GM19351 (cell line): ENCODE data around the gene BHLHE40.

Experiments
- ATAC-seq: cut with Tn5 transposase; IDR thresholded peaks from one replicate; pipeline ENCODE4 v1.9.1; 2021; ENCODE audit warnings: mild to moderate bottlenecking, moderate library complexity; ENCODE audit not compliant: unreplicated experiment

Gene BHLHE40

GRCh38 chr3:4997946-4998345 lies 18.7 kb downstream of the BHLHE40 start:
- no peak for ATAC-seq

- ATAC-seq, result no peak
Measured at GRCh38 chr3:4999531-5000184, 20.4 kb downstream of the BHLHE40 start.

GRCh38 chr3:5001135-5001534 lies 21.9 kb downstream of the BHLHE40 start:
- ATAC-seq, result no peak

DNA sequence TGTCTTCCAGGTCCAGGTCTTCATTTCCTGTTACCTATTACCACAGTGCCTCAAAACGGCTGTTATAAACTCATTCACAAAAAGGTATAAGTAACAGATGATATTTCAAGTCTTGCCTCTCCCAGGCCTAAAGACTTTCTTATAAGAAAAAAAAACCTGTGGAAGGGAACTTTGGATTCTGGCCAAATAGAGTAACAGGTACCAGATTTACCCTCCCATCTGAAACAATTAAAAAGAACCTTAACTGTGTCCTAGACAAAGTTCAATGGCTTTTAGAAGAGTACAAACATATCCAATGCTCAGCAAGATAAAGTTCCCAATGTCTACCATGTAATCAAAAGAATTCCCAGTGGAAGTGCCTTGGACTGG lies 22.6 kb downstream of the BHLHE40 start:
- no peak for ATAC-seq

DNA sequence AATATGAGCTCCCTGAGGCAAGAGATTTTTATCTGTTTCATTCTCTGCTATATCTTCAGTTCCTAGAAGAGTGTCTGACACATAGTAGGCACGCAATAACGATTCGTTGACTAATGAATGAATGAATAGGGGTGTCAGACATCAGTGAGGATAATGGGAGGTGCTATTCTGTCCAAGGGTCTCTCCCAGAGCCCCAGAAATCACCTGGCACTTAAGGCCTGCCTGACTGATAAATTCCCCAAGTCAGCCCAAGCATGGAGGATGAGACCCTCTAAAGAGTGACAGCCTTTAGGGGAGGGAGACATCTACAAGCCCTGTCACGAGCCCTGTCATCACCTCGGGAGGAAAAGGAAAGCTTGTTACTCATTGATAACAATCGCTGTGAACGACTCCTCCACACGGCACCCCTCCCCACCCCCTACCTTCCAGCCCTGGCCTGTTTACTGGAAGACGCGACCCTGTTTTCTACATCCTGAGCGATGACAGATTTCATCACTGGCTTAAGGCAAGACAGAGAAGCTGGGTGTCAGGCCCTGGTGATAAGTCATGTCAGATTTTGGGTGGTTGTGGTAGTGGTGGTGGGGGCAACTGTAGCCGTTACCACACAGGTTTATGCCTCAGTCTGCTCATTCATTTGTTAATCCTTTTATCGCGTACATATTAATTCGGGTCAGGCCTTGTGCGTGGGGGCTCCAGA lies 23.1 kb downstream of the BHLHE40 start:
- no peak for ATAC-seq

DNA sequence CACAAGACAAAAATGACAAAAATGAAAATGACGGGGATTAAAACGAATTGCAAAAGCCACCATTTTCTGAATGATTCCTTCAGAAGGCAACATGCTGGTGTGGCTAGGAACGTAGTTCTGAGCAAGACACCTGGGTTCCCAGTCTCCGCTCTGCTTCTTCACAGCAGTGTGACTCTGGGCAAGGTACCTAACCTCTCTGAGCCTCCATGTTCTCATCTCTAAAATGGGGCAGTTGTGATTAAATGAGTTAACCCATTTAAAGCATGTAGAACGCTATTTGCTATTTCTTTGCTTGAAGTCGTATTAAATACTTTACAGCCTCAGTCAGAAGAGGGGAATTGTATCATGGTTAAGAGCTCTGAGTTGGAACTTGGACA lies 23.6 kb downstream of the BHLHE40 start:
- no peak for ATAC-seq

GRCh38 chr3:5004319-5005152 lies 25.3 kb downstream of the BHLHE40 start:
- ATAC-seq, result no peak

DNA sequence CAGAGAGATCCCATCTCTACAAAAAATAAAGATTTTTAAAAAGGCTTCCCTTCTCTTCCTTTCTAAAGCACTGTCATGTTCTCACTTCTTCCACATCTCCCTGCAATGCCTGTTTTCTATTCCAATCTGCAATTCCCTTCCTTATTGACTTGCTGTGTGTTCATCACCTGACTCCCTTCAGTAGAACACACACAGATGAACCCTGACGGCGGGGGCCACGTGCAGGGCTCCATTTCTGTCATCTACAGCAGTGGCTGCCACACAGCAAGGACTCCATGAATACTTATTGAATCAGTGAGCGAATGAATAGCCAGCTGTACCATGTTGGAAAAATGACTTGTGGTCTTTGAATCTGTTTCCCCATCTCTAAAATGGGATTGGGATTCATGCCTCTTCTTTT lies 26.1 kb downstream of the BHLHE40 start:
- no peak for ATAC-seq

DNA sequence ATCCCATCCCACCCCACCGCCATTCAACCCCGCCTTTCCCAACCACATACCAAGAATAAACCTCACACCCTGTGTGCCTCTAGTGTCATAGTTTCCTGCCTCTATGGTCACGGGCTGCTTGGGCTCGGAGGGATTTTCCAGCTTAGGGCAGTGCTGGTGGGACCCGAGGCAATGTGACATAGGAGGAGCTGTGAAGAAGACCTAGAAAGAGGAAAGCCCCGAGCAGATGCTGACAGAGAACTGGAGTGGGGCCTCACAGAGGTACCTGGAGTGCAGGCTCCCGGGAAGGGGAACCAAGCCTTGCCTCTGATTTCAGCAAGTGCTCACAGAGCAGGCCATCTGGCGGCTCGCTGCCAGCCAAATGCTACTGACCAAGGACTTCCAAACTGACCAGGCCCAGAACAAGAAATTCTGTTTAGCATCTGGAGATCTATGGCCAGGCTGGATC lies 27.5 kb downstream of the BHLHE40 start:
- ATAC-seq, result peak; percentile 66

DNA sequence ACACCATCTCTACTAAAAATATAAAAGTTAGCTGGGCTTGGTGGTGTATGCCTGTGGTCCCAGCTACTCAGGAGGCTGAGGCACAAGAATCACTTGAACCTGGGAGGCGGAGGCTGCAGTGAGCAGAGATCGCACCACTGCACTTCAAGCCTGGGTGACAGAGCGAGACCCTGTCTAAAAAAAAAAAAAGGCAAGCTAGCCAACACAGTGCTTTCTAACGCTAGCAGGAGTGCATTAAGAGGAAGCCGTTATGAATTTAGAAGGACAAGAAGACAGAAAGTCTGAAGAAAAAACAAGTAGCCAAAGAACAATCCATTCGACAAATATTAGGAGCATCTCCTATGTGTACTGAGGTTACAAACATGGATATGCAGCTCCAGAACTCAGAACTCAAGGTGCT lies 28.6 kb downstream of the BHLHE40 start:
- peak; percentile 16 for ATAC-seq

GRCh38 chr3:5009506-5010109 lies 30.4 kb downstream of the BHLHE40 start:
- ATAC-seq, result no peak

DNA sequence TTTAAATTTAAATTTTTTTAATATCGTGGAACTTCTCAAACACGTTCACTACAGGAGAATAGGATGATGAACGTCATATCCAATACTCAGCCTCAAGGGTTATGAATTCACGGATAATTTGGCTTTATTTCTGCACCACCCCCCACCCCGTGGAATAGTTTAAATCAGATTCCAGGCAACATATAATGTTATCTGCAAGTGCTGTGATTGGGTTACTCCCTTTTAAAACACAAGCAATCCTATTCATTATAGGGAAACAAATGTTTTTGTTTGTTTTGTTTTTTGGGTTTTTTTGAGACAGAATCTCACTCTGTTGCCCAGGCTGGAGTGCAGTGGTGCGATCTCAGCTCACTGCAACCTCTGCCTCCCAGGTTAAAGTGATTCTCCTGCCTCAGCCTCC lies 30.9 kb downstream of the BHLHE40 start:
- ATAC-seq, result no peak

- no peak for ATAC-seq
Measured at GRCh38 chr3:5010706-5011554, 31.7 kb downstream of the BHLHE40 start.

GRCh38 chr3:5011555-5012256 lies 32.5 kb downstream of the BHLHE40 start:
- peak; percentile 50 for ATAC-seq

DNA sequence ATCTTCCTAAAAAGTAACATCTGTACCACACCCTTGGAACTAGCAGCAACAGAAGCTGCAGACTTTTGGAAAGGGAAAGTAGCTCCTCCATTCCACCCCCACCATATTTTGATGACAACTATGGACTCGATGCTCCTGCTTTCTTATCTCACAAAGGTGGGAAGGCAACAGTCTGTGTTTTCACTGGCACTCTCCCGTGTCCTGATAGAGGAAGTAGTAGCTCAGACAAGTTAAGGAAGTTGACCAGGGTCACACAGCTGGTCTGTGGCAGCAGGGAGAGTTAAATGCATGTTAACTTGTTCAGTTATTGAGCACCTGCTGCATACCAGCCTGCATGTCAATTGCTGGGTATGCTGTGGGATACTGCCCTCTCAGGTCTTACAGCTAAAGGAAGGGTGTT lies 33.1 kb downstream of the BHLHE40 start:
- ATAC-seq, result no peak

DNA sequence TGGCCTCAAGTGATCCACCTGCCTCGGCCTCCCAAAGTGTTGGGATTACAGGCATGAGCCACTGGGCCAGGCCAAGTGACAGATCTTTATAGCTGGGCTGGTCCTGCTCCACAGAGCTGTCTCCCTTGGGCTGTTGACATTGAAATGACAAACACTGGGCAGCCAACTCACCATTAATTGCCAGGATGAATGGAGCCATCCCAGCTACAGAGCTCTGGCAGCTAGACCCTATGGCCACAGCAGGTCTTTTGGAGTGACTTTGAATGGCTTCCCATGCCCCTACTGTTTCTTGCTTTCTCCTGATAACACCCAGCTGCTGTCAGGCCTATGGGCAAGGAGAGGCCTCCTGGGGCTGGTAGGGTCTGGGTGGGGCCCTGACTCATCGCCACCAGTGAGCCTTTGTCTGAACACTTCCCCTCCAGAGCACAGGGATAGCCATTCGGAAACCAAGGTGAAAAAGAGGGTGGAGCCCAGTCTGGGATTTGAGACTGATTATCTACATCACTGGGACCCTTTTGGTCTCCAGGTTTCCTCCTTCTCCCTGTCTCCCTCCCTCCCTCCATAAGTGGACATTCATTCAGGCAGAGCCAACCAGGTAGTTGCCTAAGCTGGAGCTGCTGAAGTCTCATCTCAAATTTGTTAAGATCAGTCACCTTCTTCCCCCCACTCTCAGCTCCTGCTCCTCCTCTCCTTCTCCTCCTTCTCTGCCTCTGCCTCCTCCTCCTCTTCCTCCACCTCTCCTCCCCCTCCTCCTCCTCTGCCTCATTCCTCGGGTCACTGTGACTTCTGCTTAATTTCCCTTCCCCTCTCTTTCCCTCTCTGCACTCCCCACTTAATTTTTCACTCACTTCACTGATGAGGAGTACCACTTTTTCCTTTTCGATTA lies 34.0 kb downstream of the BHLHE40 start:
- no peak for ATAC-seq

DNA sequence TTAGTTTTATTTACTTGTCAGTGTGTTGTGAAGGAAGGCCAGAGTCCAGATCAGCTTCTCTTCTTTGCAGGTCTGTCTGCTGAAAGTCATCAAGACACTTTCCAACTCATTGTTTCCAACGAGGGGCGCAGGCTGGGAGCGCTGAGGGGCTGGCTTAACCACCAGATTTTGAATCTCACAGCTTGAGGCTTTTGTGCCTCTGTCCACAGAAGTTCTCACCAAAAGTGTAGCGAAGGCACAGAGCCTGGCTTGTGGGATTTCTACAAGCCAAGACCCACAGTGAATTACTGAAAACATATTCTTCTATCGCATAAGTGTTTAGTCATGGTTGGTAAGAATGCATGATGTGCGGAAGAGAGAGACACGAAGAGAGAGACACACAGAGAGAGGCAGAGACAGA lies 35.2 kb downstream of the BHLHE40 start:
- ATAC-seq, result no peak

- ATAC-seq, result no peak
Measured at GRCh38 chr3:5015056-5015455, 35.8 kb downstream of the BHLHE40 start.
